Stimulated activated CD8-positive, alpha-beta memory T cell treated with anti-CD3 and anti-CD28 coated beads, Interleukin-7, amount 100 ng/mL, for 1 hour (primary cell): ENCODE data around the gene COL16A1.

Experiments used
- DNase-seq, 2 donors: peaks; one replicate each; pipeline ENCODE4 v3.0.0-alpha.2; 2020; ENCODE audit warnings: low read depth in 2 of 2

Gene COL16A1

GRCh38 chr1:31624309-31624708 is 79.5 kb downstream of the COL16A1 start:
- DNase-seq: no peak

DNA sequence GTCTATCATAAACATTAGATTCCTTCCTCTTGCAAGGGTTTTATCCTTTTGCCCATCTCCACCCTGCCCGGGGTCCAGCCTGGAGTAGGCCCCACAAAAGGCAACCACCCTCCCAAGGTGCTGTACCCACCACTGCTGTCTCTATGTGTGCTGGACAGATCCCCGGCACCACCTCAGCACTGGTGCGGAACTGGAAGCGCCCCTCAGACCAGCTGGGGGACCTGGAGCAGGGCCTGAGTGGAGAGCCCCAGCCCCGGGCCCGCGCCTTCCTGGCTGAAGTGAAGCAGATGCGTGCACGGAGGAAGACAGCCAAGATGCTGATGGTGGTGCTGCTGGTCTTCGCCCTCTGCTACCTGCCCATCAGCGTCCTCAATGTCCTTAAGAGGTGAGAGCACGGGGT is 80.5 kb downstream of the COL16A1 start:
- no peak for DNase-seq

DNA sequence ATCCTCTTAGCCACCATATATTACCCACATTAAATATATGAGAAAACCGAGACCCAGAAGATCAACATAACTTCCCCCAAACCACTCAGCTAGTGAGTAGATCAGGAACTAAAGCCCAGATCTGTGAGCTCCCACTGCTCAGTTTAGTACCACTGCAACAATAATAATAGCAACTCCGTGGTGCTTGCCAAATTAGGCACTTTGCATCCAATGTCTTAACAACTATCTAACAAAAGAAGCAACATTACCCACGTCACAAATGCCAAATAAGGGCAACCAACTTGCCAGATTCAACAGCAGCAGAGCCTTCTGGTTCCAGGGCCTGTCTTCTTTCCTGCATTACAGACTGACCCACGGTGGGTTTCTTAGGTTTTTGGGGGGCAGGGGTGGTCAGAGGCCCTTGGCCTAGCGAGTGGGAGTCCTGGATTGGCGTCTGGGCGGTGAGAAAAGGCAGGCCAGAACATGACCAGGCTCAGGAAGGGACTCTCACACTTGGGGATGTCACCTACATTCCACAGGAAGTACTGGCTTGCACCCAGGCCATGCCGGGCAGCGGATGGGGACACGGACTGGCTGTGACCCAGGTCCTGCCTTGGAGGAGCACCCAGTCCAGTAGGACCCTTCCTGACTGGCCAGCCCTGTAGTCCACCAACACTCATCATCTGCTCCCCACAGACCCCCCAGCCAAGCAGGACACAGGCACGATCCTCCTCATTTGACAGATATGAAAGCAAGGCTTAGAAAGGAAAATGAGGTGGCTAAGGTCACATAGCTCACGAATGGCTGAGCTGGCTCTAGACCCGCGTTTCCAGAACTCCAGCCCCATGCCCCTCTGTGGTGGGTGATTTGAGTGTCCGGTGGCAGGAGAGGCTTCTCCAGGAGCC is 81.7 kb downstream of the COL16A1 start:
- no peak for DNase-seq

GRCh38 chr1:31621498-31621820 is 82.4 kb downstream of the COL16A1 start:
- DNase-seq: no peak

DNA sequence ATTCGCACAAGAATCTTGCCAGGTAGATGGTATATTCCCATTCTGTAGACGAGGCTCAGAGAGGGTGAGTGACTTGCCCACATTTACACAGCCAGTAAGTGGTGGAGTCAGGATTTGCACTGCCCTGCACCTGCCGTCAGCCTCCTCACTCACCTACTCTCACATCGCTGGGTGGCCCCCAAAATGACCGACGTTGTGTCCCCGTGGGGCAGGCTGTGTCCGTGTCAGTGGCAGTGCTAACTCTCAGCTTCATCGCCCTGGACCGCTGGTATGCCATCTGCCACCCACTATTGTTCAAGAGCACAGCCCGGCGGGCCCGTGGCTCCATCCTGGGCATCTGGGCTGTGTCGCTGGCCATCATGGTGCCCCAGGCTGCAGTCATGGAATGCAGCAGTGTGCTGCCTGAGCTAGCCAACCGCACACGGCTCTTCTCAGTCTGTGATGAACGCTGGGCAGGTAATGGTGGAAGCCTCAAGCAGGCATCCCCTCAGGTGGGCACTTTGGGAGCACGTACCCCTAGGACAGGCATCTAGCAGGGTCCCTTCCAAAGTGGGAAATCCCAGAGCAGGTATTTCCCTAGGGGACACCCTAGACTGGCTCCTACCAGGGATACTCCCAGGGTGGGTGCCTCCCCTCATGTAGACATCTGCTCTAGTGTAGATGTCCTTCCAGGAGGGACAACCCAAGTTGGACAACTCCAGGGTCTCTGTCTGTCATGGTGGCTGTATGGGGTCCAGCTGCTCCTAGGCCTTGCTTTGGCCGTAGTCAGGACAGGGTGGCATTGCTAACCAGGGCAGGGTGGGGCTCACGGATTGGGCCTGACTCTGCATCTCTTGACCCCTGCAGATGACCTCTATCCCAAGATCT is 83.0 kb downstream of the COL16A1 start:
- DNase-seq: no peak

GRCh38 chr1:31618916-31619846 is 84.6 kb downstream of the COL16A1 start:
- no peak for DNase-seq

GRCh38 chr1:31617916-31618746 is 85.7 kb downstream of the COL16A1 start:
- DNase-seq: peak in 1 of 2 donors; percentile 10

DNA sequence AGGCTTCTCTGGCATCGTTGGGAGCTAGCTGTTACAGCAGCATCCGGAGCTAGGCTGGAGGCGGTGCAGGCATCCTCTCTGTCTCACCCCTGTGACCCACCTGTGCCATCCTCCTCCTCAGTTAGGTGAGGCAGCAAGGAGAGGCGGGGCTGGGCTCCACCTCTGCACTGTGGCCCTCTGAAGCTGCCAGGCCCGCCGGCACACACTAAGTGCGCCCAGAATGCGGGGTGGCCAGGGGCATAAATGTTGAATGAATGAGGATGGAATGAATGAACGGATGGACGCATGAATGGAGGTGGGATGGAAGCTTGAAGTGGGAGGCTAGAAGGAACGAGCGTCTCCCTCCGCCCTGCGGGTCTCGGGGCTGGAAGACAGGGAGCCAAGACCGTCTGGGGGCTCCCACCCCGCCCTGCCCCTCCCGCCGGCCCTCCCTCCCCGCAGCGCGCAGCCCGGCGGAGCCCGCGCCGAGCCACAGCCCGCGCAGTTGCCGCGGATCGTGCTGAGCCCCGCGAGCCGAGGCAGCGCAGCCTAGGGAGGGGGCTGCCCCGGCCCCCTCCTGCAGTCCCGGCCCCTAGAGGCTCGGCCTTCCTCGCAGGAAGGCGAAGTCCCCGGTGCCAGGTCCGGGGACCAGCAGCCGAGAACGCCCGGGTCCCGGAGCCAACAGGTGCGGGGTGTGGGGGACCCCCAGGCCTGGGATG is 86.5 kb downstream of the COL16A1 start, which contains the start of gene HCRTR1:
Gene HCRTR1, plus strand, starts transcription at position 472 of the 698 bp plus-strand sequence. CDS start 1,504 bp downstream, outside the sequence.
- DNase-seq: no peak

- no peak for DNase-seq
Measured at GRCh38 chr1:31615939-31616338, 87.9 kb downstream of the COL16A1 start.

DNA sequence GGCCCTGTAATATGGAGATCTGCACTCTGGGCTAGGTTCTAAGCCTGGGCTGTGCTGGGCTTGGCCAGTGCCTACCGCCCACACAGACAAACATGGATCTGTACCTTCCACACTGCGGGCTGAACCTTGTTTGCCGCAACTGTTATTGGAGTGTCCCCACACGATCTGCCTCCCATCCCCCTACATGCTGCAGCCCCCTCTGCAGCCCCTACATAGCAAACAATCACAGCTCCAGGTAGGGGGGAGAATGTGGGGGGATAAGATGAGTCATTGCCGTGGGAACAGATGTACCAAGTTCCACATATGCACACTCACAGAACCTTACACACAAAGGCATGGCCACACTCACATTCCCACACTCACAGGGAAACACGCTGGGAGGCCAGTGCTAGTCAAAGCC is 88.4 kb downstream of the COL16A1 start:
- DNase-seq: no peak

DNA sequence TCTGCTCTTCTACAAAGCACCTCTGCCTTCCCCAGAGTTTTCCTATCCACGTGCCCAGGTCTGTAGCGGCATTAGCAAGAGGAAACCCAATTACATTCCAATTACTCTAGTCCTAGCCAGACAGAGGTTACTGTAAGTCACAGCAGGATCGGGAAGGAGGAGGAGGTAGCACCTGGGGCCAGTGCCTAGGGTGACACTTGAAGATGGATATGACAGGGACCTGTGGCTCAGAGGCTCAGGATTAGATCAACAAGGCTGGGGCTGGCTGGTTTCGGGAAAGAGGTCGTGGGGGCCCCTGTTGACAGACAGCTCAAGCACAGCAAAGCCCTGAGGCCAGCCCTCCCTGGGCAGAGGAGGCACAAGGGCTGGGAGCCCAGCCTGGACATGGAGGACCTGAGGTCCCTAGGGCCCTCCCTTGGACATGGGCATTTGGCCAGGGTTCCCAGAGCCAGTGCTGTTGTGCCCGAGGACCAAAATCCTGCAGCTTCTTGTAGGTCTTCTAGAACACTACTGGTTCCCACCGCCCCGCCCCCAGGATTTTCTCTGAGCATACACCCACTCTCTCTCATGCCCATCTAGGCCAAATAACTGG is 89.3 kb downstream of the COL16A1 start:
- no peak for DNase-seq

DNA sequence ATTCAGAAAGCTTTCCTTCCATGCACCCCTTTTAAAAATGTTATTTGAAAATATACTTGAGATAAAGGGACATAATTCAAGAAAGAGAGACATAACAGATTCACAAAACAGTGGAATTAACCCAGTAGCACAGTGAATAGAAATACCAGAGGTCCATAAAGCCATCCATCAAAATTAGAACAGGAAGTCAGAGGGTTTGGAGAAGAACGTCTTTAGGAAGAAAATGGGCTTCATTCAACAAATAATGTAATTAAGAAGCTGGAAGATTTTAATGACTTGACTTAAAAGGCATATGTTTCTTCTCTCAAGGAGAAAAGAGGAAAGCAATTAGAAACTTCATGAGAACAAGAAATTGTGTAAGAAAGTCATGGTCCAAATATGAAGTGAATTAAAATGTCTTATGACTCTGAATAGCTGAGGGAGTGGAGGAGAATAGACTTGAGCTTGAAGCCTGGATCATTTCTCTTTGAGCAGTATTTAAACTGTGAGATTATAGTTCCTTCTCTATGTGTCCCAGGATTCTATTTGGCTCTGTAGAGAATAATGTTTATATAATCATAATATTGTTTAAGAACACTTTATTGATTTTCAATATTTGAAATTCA is 94.2 kb downstream of the COL16A1 start:
- no peak for DNase-seq

GRCh38 chr1:31607360-31607759 is 96.5 kb downstream of the COL16A1 start:
- no peak for DNase-seq

DNA sequence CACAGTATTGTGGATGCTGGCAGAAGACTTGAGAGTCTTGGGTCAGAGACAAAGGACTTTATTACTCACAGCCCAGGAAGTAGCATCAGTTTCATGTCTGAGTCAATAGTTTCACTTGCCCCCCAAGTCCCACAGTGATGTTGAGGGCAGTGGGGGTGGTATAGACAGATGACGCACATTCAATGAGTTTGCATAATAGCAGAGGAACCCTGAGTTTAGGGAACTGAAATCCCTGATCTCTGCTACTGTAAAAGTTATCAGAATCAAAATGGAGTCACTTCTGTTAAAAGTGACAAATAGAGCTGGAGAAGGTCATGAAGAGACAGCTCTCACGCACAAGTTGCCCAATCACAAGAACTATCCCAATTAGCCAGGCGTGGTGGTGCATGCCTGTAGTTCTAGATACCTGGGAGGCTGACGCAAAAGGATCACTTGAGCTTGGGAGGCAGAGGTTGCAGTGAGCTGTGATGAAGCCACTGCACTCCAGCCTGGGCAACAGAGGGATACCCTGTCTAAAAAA is 97.8 kb downstream of the COL16A1 start:
- no peak for DNase-seq
